Stimulated activated CD8-positive, alpha-beta memory T cell treated with anti-CD3 and anti-CD28 coated beads, Interleukin-7, amount 100 ng/mL, for 24 hours (primary cell): Measurements from ENCODE around the gene DUSP6.
A peak's percentile ranks its signal among the peaks of the same experiment; 100 is the strongest.

Experiments
- DNase-seq: peaks from one replicate; pipeline ENCODE4 v3.0.0-alpha.2; 2020; ENCODE audit warnings: low read depth

The DUSP6 gene, protein sequence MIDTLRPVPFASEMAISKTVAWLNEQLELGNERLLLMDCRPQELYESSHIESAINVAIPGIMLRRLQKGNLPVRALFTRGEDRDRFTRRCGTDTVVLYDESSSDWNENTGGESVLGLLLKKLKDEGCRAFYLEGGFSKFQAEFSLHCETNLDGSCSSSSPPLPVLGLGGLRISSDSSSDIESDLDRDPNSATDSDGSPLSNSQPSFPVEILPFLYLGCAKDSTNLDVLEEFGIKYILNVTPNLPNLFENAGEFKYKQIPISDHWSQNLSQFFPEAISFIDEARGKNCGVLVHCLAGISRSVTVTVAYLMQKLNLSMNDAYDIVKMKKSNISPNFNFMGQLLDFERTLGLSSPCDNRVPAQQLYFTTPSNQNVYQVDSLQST

DNA sequence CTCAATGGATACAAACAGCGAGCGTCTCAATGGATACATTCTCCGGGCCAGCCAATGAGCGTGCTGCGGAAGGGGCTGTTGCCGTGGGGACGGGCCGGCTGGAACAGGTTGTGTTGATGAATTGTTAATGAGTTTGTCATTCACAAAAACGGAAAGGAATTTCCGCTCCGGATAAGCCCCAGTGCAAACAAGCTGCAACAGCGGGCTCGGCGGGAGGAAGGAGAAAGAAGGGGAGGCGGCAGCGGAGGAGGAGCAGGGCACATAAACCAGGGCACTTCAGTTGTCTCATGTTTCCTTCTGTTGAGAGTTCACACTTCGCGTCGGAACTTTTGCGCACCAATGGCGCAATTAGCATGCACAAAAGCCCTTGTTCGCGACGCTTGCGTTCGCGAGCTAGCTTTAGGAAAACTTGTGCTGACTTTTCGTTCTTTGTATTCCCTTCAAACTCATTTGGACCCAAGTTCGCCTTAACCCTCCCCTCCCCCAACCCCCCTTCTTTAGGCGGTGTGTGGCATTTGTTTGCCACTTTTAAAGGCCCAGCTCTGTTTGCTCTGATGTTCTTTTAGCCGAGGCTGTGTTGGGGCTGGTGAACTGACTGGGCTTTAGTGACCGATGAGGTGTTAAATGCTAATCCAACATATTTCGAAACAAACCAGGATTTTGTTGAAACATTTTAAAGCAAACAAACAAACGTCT is at the start of gene DUSP6:
Gene DUSP6 (minus strand): TSS at position 10 of the 696 bp plus-strand sequence. CDS start 462 bp downstream, outside the sequence.
- peak; percentile 79 for DNase-seq

DNA sequence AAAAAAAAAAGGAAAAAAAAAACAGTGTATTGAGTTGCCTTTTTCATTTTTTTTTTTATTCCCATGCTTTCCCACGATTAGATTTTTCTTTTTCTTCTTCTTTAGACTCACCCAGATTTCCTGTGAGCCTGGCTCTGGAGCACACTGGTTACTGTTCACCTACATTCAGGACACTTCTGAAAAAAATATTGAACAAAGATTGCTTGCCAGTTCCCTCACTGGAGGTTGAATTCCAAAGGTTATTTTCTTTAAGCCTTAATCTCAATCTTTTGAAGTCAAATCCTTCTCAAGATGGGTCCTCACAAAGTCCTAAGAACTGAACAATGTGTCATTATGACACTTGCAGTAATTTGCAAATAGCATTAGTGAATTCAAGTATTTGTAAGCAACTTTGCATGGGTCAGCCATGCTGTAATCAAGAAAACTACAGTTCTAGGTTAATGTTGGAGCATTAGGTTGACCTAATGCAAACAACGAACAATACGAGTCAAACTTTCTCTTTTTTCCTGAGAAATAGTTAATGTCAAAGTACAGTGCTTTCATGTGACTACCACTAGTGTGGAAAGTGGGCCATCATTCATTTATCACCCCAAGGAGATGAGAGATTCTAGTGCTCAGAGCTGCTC is 49.2 kb upstream of the DUSP6 start:
- no peak for DNase-seq

DNA sequence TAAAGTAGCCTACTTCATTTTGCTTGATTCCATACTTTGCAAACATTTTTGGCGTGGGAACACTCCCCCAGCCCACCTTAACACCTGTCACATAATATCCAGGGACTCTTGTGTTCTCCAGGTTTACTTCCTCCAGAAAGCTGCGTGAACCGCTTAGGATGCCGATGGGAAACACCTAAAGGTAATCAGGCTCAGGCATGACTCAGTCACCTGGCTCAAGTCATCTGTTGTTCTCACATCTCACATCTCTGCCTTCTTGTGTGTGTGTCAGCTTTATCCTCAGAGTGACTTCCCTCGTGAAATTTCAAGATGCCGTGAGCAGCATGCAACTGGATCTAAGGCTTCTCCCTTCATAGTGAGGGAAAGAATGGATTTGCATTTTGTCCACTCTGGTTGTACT is 48.1 kb upstream of the DUSP6 start:
- no peak for DNase-seq

DNA sequence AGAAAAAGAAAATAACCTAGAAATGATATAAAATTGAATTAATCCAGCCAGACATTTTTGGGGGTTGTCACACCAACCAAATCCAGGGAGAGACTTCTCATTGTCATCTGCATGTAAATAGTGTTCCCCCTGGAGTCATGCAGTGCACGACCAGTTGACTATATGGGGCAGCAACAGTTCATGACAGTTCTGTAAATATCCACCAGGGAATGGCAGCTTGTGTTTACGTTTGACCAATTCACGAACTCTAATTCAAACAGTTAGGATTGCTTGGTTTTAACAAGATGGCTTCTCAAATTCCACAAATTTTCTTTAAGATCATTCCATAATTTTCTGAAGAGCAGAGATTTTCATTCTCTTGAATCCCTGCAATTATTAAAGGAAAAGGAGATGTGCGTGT is 43.4 kb upstream of the DUSP6 start:
- DNase-seq: no peak

DNA sequence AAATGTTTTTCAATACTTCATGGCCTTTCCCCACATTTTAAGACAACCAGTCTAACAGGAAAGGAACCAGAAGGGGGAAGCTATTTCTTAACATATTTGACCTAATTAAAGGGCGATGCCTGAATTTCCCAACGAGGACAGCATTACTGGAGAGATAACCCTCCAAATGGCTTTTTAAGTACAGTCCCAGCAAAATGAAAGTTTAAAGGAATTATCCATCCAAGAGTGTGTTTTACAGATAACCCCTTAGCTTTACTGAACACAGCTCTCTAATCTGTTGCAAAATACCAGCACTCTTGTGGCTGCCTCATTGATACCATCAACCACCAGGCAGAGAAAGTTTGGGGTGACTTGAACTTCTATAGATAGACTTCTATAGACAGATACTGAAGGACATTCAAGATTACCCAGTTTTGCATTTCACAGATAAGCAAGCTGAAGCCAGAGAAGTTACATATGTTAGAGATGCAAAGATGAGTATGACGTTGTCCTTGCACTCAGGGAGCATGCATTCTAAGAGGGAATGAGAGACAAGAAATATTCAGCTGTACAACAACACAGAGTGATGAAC is 41.3 kb upstream of the DUSP6 start:
- DNase-seq: no peak

DNA sequence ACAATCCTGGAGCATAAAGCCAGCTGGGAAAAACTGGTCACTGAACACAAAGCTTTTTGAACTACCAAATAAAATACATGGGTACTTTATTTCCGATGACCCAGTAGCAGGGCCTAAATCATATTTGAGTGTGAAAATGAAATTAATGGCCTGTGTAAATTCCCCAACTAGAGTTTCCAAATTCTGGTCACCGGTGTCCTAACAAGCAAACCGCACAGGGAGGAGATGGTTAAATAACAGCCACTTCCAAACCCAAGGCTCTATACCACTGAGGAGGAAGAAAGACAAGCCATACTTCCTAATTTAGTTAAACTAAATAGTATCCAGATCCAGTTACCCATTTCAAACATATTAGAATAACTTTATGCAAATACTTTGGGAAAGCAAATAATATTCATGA is 40.1 kb upstream of the DUSP6 start:
- DNase-seq: no peak

DNA sequence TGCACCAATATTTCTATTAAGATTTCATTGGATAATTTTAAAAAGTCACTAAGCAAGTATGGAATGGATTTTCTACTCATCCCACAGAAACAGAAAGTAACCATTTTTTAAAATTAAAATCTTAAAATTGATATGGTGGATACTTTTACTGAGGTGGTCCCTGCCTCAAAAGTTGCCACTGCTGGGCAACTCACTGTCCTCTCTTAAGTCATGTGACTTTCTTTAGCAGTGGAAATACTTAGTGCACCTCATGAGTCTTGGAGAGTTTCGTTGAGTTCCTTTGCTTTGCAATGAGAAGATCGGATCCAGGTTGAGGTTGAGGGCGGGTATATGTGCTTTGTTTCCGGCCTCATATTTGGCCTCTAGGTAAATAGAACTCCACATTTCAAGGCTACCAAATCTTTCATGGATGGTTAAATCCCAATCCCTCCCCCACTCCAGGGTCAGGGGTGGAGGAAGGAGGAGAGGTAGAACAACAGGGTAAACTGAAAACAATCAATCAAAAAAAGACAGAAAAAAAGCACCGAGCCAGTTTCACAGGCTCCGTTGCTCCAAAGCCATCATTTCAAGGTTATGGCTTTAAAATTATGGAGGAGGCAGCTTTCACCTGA is 39.5 kb upstream of the DUSP6 start:
- no peak for DNase-seq

DNA sequence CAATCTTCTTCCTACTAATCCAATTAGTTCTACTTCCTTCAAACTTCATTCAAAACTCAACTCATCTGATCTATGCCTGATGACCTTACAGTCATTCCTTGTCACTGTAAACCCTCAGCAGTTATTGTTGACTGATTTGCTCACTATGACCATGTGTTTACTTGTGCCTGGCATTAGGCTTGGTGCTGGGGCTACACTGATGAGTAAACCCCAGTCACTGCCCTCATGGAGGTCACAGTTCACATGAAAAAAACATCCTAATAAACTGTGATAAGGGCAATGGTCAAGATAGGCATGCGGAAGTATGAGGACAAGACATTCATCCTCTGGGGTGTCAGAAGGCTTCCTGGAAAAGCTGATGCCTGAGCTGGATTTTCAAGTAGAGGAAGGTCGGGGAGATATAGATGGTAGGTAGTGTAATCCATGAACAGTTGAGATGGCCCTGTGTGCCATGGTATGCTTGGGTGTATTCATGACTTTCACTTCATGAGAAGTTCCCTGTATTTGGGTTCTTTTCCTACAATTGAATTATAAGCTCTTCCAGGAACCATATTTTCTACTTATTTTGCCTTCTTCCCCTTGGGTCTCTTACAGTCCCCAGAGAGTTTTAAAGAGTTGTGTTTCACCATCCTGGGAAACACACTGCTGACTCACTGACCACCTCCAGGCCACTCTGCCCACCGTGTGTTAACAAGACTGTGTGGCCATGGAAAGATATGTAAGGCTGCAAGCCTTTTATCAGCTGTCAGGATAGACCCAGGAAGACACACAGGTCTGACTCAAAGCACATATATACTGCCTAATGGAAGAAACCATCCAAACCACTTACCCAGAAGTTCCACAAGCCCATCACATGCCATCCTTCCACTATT is 38.7 kb upstream of the DUSP6 start:
- no peak for DNase-seq

DNA sequence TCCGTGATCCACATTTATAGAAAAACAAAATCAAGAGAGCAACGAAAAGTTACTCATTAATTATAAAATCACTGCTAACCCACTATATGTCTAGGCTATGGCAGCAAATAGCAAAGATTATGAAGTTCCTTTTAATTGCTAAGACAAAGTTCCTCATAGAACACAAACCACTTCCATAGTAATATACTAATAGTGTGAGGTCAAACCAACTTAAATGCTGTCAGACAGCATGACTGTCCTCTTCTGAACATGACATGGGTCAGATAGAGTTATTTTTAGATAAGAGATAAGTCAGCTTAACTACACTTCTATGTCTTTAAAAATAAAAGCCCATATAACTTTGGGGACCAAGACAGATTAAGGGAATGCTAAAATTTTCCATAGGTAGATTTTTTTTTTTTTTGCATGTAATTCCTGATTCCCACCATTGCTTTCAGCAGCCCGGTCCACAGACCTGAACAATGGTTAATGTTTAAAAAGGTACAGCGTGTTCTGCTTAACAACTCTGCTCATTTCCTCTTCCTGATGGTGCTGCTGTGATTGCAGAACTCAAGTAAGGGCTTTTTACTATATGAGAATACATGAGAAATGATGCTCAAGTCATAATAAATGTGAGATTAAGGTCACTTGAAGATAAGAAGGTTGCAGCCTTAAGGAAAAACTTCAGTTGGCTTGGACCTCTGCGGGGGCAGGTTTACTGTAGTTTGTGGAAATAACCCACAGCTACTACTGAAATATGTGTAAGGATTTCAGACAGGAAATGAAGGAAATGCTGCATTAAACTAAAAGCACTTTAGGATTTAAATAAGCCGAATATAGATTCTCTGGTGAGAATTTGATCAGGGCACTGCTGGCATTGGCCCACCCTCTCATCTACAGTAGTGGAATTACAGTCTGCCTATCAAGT is 37.7 kb upstream of the DUSP6 start:
- DNase-seq: no peak

DNA sequence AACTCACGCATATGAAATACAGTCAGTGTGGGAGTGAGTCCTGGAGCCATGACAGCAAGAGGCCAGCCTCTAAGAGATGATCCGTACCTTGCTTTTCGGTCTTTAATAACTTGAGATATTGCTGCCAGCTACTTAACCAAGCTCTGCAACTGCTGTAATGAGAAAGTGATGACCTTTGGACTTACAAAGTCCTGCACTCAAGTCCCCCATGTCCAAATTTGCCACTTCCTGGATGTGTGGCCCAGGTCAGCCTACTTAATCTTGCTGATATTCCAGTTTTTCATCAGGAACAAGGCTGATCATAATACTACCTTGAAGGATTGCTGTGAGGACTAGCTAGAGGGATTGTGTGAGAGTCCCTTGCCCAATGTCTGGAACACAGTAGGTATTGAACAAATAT is 33.8 kb upstream of the DUSP6 start:
- no peak for DNase-seq

DNA sequence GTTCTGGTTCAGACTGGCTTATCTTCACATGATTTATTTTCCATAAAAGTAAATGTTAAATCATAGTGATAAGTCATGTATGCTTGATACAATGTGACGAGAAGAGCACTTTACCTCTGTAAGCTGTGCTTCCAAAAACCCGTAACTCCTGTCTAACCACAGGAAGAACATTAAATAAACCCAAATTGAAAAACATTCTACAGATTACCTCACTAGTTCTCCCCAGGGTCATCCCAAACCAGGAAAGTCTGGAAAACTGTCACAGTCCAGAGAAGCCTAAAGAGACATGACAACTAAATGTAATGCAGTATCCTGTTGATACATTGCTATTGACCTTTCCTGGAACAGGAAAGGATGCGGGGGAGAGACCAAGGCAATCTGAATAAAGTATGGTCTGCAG is 32.5 kb upstream of the DUSP6 start:
- DNase-seq: no peak

DNA sequence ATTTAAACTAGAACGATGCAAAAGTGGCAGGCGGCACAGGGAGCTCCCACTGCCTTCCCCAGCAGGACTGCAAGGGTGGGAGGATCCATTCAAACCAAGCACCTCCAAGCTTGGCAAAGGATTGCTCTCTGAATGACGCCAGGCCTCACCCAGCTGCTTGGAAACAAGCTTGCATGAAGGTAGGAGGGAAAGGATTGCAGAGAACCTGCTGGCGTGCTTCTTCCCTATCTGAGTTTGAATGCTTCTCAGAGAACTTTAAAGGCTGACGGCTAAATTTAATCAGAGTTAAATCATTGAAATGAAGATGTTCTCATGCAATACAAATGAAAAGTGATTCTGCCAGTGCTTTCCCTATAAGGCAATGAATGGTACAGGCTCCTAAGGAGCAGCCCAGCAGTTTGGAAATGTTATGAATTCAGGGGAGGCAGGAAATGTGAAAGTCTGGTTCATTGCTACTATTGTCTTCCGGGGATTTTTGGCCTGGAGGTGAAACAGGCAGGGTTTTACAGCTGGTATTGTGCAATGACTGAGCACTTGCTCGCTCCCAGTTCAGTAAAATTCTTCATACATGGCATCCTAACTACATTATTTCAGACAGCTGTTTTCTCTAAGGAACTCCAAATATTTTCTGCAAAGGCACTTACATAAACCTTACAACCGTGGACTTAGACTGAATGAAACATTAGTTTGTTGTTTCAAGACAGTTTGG is 31.9 kb upstream of the DUSP6 start:
- no peak for DNase-seq

DNA sequence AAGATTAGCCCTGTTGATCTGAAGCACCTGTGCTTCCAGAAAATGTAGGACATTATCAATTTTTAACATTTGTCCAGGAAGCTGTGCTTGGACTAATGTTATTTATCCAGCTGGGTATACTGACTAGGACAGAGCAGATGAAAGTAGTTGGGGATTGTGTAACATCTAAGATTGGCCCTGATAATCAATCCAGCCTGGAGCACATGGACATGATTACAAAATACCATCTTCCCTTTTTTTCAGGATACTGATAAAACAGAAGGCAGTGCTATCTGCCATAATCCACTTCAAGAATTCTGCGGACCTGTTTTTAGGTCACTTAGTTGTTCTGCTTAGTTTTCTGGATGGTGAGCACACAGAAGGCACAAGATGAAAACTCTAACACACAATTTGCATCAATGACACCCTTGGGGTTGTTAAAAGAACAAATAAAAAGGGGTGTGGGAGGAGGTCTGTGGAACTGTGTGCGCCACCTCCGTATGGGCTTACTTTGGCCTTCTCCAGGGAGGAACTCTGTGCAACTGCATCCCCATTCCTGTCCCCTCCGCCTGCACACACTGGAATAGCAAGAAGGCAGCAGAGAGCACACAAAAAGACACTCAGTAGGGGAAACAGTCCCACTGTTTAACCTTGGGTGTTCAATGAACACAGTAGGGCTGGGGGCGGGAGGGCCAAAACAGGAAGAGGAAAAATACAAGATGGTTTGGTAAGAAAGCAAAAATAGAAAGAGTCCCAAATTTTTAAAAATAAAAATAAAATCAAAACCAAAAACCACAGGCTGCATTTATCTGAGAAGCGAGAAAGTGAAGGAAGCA is 31.1 kb upstream of the DUSP6 start:
- DNase-seq: no peak

DNA sequence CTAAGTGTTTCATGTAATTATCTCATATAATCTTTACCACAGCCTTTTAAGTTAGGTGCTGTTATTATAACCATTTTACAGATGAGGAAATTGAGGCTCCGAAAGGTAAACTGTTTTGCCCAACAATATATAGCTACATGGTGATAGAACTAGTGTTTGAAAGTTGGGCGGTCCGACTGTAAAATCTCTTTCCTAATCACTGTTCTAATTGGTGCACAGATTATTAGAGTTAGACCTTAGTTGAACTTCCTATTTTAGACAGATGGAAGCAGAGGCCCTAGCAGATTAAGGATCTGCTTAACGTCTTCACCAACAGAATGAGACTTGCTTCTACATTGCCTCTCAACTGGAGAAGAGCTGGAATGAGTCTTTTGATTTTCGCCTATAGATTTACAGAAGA is 30.0 kb upstream of the DUSP6 start:
- no peak for DNase-seq

DNA sequence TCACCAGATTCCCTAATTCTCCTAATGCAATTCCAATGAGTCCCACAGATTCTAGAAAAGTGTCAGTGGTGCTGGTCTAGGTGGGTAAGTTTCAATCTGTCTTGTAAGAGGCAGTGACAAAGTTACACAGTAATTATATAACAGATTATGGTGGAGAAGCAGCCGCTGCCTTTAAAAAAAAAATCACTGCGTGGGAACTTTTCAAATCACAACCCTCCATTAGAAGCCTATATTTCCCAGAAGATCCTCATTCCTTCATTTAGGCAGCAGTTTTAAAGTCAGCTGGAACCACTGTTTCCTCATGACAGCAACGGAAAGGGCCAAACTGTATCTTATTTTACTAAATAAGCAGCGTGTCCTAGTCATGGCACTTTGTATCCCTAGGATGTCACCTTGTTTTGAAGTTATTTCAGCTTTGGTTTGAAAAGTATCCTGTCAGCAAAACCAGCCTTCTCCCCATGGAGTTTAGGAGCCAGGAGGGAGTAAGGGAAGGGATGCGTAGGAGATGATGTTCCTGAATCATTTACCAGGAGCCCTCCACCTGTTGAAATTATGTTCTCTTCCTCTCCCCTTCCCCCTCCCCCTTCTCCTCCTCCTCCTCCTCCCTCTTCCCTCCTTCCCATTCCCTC is 27.7 kb upstream of the DUSP6 start:
- no peak for DNase-seq

DNA sequence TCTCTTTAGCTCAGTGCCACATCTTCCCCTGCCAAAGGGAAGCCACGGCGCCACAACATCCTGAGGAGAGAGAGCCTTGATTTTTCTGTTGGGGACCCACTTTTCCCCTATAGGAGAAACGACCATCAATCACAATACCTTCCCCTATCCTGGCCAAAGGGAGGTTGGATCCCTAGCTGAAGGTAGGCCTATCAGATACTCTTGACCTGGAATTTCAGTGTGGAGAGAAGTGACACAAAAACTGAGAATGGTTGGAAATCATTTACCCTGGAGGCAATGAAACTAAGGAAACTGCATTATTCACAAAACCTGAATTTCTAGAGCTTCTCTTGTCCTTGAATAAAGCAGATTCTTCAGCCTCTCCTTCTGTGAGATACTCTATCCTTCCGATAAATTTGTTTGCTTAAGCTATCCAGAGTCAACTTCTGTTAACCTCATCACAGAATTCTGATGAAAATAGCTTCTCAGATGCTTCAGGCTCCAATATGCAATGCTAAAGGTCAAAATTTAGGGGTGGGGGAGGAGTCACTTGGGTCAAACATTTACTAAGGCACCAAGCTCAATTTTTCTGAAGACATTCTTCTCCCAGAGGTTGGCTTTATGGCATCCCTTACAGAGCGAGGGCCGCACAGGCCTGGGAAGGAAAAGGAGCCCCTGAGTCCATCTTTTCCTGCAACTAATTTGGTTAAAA is 27.0 kb upstream of the DUSP6 start:
- no peak for DNase-seq

DNA sequence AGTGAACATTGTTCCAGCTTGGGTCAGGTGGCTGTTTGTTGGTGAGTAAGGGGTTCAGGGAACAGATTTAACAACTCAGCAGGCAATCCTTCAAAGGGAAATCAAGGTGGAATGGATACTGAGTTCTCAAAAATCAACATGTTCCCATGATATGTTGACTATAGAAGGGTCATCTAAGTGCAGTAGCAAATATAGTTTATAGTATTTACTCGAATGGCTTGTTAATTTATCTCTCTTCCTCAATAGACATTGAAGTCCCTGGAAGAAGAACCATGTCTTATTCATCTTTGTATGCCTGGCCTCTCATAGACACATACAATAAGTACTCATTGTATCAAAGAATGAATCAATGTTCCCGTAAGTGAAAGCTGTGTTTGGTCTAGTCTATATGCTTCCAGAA is 24.5 kb upstream of the DUSP6 start:
- no peak for DNase-seq

DNA sequence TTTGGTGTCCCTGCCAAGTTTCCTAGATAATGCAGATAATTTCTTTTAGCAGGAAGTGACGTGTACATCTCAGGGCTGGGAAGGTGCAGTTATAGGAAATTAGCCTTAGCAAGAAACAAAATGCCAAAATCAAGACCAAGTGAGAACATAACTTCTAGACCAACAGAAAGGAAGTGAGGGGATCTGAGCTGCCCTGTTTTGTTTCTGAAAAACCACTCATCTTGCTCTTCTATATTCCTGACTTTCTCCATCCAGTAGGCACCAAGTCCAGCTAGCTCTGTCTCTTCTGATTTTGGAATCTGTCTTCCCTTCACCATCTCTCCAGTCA is 23.9 kb upstream of the DUSP6 start:
- DNase-seq: no peak
